ENCODE measurements around the gene CFAP58. TPM values are rescaled to one million over a fixed set of nuclear protein-coding genes. Genes with fewer than 3 reads are reported as not detected.

CFAP58 gene
- total RNA-seq, 2 experiments from 2014 or later = 0.24 to 0.47 TPM

GRCh38 chr10:104417637-104418292, 64.1 kb downstream of the CFAP58 start:
- CTCF ChIA-PET = no interaction called here
- no peak overlapping the region for H3K4me3 Mint-ChIP-seq

DNA sequence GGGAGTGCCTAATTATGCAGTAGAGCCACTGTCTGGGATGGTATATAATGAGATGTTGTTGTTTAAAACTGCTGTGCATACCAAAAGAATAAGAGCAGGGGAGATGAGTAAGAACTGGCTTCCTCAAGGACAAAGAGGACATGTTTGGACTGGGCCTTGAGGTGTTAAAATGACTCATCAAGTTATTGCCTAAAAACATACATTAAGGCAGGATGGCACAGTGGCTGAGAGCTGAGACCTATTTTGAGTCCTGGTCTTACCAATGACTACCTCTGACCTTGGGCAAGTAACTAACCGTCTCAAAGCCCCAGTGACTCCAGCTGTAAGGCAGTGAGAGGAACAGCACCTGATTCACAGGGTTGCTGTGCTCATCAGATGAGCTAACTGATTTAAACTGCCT, 71.1 kb downstream of the CFAP58 start:
- ChIA-PET POLR2A (no interaction called here), CTCF (no interaction called here)
- Mint-ChIP-seq H3K4me3 (no peak overlapping the region), H3K27me3 (ENCODE audit: low read depth) (no peaks in the 10 kb centered on the region), H3K36me3 (ENCODE audit: low read depth) (no peaks in the 10 kb centered on the region), H3K4me1 (ENCODE audit: low read depth) (peaks cover 2% of the 10 kb centered on the region), H3K9me3 (ENCODE audit: insufficient read depth) (no peaks in the 10 kb centered on the region), H3K27ac (no peak overlapping the region)
- no peak for ATAC-seq
- no peak for DNase-seq

More at GRCh38 chr10:104417637-104418292, 64.1 kb downstream of the CFAP58 start:
- Mint-ChIP-seq H3K4me1 (ENCODE audit: low read depth) (no peaks in the 10 kb centered on the region), H3K36me3 (ENCODE audit: low read depth) (no peaks in the 10 kb centered on the region), H3K27me3 (ENCODE audit: low read depth) (peaks cover 3% of the 10 kb centered on the region), H3K9me3 (ENCODE audit: insufficient read depth) (no peaks in the 10 kb centered on the region), H3K27ac (no peak overlapping the region)
- POLR2A ChIA-PET = no interaction called here
- DNase-seq = no peak
- no peak for ATAC-seq

GRCh38 chr10:104427989-104428388, 74.4 kb downstream of the CFAP58 start:
- no peaks in the 10 kb centered on the region for H3K36me3 Mint-ChIP-seq (ENCODE audit: low read depth)
- no peak overlapping the region for H3K27ac Mint-ChIP-seq
- ATAC-seq (no peak), DNase-seq (no peak)
- H3K4me1 Mint-ChIP-seq (ENCODE audit: low read depth) = peaks cover 2% of the 10 kb centered on the region
- H3K27me3 Mint-ChIP-seq (ENCODE audit: low read depth) = peaks cover 4% of the 10 kb centered on the region
- no peak overlapping the region for H3K4me3 Mint-ChIP-seq
- ChIA-PET CTCF (no interaction called here), POLR2A (no interaction called here)
- H3K9me3 Mint-ChIP-seq (ENCODE audit: insufficient read depth) = no peaks in the 10 kb centered on the region

DNA sequence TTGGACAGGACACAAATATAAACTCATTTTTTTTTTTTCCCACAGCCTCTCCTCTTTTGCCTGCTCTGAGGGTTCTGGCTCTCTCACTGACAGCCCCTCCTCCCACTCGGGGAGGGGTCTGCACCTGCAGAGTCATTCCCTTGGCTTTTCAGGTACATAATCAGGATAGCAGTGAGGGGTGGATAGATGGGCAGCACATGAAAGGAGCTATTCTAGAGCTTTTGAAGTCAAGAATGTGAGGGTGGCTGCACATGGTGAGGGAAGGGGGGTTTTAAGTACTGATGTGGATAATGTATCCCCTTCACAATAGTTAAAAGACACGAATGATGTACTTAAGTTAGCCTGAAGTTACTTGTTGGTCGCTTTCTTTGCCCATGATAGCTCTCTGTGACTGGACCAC, 76.2 kb downstream of the CFAP58 start:
- H3K4me3 Mint-ChIP-seq = no peak overlapping the region
- no peaks in the 10 kb centered on the region for H3K9me3 Mint-ChIP-seq (ENCODE audit: insufficient read depth)
- CTCF ChIA-PET = no interaction called here
- peaks cover 7% of the 10 kb centered on the region for H3K27me3 Mint-ChIP-seq (ENCODE audit: low read depth)
- no peak for DNase-seq
- POLR2A ChIA-PET = no interaction called here
- no peaks in the 10 kb centered on the region for H3K36me3 Mint-ChIP-seq (ENCODE audit: low read depth)
- ATAC-seq = no peak
- H3K27ac Mint-ChIP-seq = no peak overlapping the region
- no peaks in the 10 kb centered on the region for H3K4me1 Mint-ChIP-seq (ENCODE audit: low read depth)

DNA sequence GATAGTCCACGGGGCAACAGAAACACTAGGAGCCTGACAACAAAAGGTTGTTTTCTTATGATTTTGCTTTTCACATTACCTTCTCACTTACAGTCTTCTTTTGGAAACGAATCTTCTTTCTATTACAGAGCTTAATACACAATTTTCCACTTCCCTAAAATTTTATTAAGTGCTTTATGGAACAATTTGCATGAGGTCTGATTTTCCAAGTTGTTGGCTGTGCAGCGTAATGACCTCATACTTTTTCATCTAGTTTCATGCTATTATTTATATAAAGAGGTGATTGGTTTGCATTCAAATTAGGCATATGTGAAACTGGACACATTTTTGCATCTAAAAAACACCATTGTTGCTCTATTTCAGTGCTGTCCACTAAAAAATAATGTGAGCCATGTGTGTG, 76.7 kb downstream of the CFAP58 start:
- no peak for DNase-seq
- Mint-ChIP-seq H3K9me3 (ENCODE audit: insufficient read depth) (no peaks in the 10 kb centered on the region), H3K27me3 (ENCODE audit: low read depth) (peaks cover 7% of the 10 kb centered on the region), H3K4me3 (no peak overlapping the region), H3K4me1 (ENCODE audit: low read depth) (no peaks in the 10 kb centered on the region), H3K27ac (no peak overlapping the region), H3K36me3 (ENCODE audit: low read depth) (no peaks in the 10 kb centered on the region)
- CTCF ChIA-PET = no interaction called here
- ATAC-seq = no peak
- POLR2A ChIA-PET = no interaction called here

GRCh38 chr10:104433669-104434068, 80.0 kb downstream of the CFAP58 start:
- no peaks in the 10 kb centered on the region for H3K4me1 Mint-ChIP-seq (ENCODE audit: low read depth)
- H3K9me3 Mint-ChIP-seq (ENCODE audit: insufficient read depth) = no peaks in the 10 kb centered on the region
- ChIA-PET POLR2A (no interaction called here), CTCF (no interaction called here)
- no peak for DNase-seq
- H3K36me3 Mint-ChIP-seq (ENCODE audit: low read depth) = no peaks in the 10 kb centered on the region
- H3K27me3 Mint-ChIP-seq (ENCODE audit: low read depth) = peaks cover 12% of the 10 kb centered on the region
- H3K27ac Mint-ChIP-seq = no peak overlapping the region
- no peak overlapping the region for H3K4me3 Mint-ChIP-seq
- no peak for ATAC-seq

DNA sequence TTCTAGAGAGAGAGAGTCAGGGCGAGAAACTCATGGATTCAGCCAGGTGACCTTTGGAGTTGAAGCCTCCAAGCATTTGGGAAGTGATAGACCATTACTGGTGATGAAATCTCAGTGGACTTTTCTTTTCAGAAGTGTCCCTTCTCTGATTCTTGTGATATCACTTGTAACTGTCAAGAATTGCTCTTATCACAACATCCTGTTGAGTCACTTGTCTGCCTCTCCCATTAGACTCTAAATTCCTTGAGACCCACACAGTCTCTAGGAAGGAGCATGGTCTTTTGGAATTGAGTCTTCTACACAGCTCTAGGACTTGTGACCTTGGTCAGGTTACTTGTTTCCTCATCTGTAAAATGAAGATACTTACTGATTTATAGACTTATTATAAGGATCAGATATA, 81.0 kb downstream of the CFAP58 start:
- H3K27me3 Mint-ChIP-seq (ENCODE audit: low read depth) = peaks cover 12% of the 10 kb centered on the region
- CTCF ChIA-PET = no interaction called here
- H3K4me3 Mint-ChIP-seq = no peak overlapping the region
- H3K9me3 Mint-ChIP-seq (ENCODE audit: insufficient read depth) = no peaks in the 10 kb centered on the region
- H3K36me3 Mint-ChIP-seq (ENCODE audit: low read depth) = no peaks in the 10 kb centered on the region
- POLR2A ChIA-PET = no interaction called here
- ATAC-seq (no peak), DNase-seq (no peak)
- H3K4me1 Mint-ChIP-seq (ENCODE audit: low read depth) = no peaks in the 10 kb centered on the region
- no peak overlapping the region for H3K27ac Mint-ChIP-seq

GRCh38 chr10:104435822-104436221, 82.2 kb downstream of the CFAP58 start:
- H3K27me3 Mint-ChIP-seq (ENCODE audit: low read depth) = peaks cover 11% of the 10 kb centered on the region
- ATAC-seq (no peak), DNase-seq (no peak)
- no peaks in the 10 kb centered on the region for H3K4me1 Mint-ChIP-seq (ENCODE audit: low read depth)
- no peaks in the 10 kb centered on the region for H3K9me3 Mint-ChIP-seq (ENCODE audit: insufficient read depth)
- ChIA-PET POLR2A (no interaction called here), CTCF (interaction anchor here (1.7 kb wide), 1 partner anchor 16 kb away, joined by 3 read pairs; no protein-coding TSS in a partner anchor)
- no peak overlapping the region for H3K27ac Mint-ChIP-seq
- no peaks in the 10 kb centered on the region for H3K36me3 Mint-ChIP-seq (ENCODE audit: low read depth)
- H3K4me3 Mint-ChIP-seq = no peak overlapping the region

DNA sequence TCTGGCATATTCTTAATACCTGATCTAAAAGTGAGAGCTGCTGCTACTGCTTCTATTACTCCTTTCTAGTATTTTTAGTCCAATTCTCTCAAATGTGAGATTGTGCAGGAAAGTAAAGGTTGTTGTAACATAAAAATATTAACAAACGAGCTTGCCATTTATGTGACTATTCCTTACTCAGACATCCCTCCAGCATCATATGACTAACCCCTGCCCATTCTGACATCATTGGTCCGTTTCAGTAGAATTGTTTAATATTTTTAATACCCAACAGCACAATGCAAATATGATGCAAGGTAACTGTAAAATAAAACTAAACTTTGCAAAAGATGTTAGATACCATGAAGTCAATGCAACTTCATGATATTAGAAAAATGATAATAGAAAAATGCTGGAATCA, 83.6 kb downstream of the CFAP58 start:
- Mint-ChIP-seq H3K4me1 (ENCODE audit: low read depth) (no peaks in the 10 kb centered on the region), H3K27ac (no peak overlapping the region), H3K4me3 (no peak overlapping the region), H3K27me3 (ENCODE audit: low read depth) (peaks cover 8% of the 10 kb centered on the region), H3K36me3 (ENCODE audit: low read depth) (no peaks in the 10 kb centered on the region), H3K9me3 (ENCODE audit: insufficient read depth) (no peaks in the 10 kb centered on the region)
- DNase-seq = no peak
- no peak for ATAC-seq
- CTCF ChIA-PET = interaction anchor here (1.7 kb wide), 1 partner anchor 17 kb away, joined by 3 read pairs; no protein-coding TSS in a partner anchor
- POLR2A ChIA-PET = no interaction called here

- Mint-ChIP-seq H3K27ac (no peak overlapping the region), H3K9me3 (ENCODE audit: insufficient read depth) (no peaks in the 10 kb centered on the region), H3K4me3 (no peak overlapping the region), H3K4me1 (ENCODE audit: low read depth) (no peaks in the 10 kb centered on the region), H3K36me3 (ENCODE audit: low read depth) (no peaks in the 10 kb centered on the region), H3K27me3 (ENCODE audit: low read depth) (peaks cover 8% of the 10 kb centered on the region)
- POLR2A ChIA-PET = no interaction called here
- DNase-seq (no peak), ATAC-seq (no peak)
- CTCF ChIA-PET = no interaction called here
Observed at GRCh38 chr10:104440221-104440620, 86.6 kb downstream of the CFAP58 start.

GRCh38 chr10:104441329-104442000, 87.8 kb downstream of the CFAP58 start:
- H3K27me3 Mint-ChIP-seq (ENCODE audit: low read depth) = peaks cover 8% of the 10 kb centered on the region
- ATAC-seq (no peak), DNase-seq (no peak)
- POLR2A ChIA-PET = no interaction called here
- no peaks in the 10 kb centered on the region for H3K9me3 Mint-ChIP-seq (ENCODE audit: insufficient read depth)
- H3K36me3 Mint-ChIP-seq (ENCODE audit: low read depth) = no peaks in the 10 kb centered on the region
- no peaks in the 10 kb centered on the region for H3K4me1 Mint-ChIP-seq (ENCODE audit: low read depth)
- H3K4me3 Mint-ChIP-seq = no peak overlapping the region
- no peak overlapping the region for H3K27ac Mint-ChIP-seq
- CTCF ChIA-PET = no interaction called here

GRCh38 chr10:104445359-104445758, 91.7 kb downstream of the CFAP58 start:
- ChIA-PET POLR2A (no interaction called here), CTCF (interaction anchor here (1.1 kb wide), 1 partner anchor 194 kb away, joined by 3 read pairs; no protein-coding TSS in a partner anchor)
- no peak overlapping the region for H3K4me3 Mint-ChIP-seq
- H3K27me3 Mint-ChIP-seq (ENCODE audit: low read depth) = peaks cover 17% of the 10 kb centered on the region
- no peaks in the 10 kb centered on the region for H3K36me3 Mint-ChIP-seq (ENCODE audit: low read depth)
- ATAC-seq (no peak), DNase-seq (no peak)
- no peaks in the 10 kb centered on the region for H3K4me1 Mint-ChIP-seq (ENCODE audit: low read depth)
- H3K9me3 Mint-ChIP-seq (ENCODE audit: insufficient read depth) = no peaks in the 10 kb centered on the region
- no peak overlapping the region for H3K27ac Mint-ChIP-seq
